H1 (cell line): ENCODE data around the gene ARID1B. TPM values are rescaled to one million over a fixed set of nuclear protein-coding genes. Genes with fewer than 3 reads are reported as not detected.

Experiments used
- CTCF ChIA-PET: fragments of 300-600 bp; sonication (Branson Sonifier 250); formaldehyde crosslinking; loops from one replicate; lab custom pipeline; 2021; ENCODE audit not compliant: partially characterized antibody; lab: Charles Lee
- POLR2A ChIA-PET: fragments of 300-600 bp; sonication (Branson Sonifier 250); formaldehyde crosslinking; loops from one replicate; lab custom pipeline; 2021; ENCODE audit warnings: inconsistent platforms; ENCODE audit not compliant: partially characterized antibody; lab: Charles Lee
- DNase-seq, 2 experiments: peaks; one replicate each; pipeline versions ENCODE4 v3.0.0 to v3.0.0-alpha.2; 2010 to 2022; ENCODE audit warnings: low spot score in 2 of 2, low read depth in 1 of 2, mixed read lengths in 1 of 2
- FAIRE-seq: peaks from 2 replicates; lab custom pipeline; 2011; peaks lifted over from hg19 to GRCh38; lab: Jason Lieb, UNC
- H2AFZ ChIP-seq: 2 replicates; pipeline ENCODE4 v1.8.1; 2012; ENCODE audit warnings: low read length, inconsistent platforms
- H2AK5ac ChIP-seq: 2 replicates; pipeline ENCODE4 v1.6.1; 2013; ENCODE audit warnings: low read depth, low read length
- H2BK120ac ChIP-seq: replicated peaks from 2 replicates; pipeline ENCODE3; 2013; ENCODE audit warnings: low read depth, low read length, inconsistent platforms
- H2BK12ac ChIP-seq: 2 replicates; pipeline ENCODE4 v1.6.1; 2013; ENCODE audit warnings: low read depth, low read length
- H2BK15ac ChIP-seq: 2 replicates; pipeline ENCODE4 v1.6.1; 2013; ENCODE audit warnings: low read length
- H2BK20ac ChIP-seq: 2 replicates; pipeline ENCODE4 v1.6.1; 2013; ENCODE audit warnings: low read length
- H2BK5ac ChIP-seq: 2 replicates; pipeline ENCODE4 v1.6.1; 2013; ENCODE audit warnings: low read depth, low read length
- H3K14ac ChIP-seq: 2 replicates; pipeline ENCODE4 v1.6.1; 2013; ENCODE audit warnings: inconsistent platforms; ENCODE audit not compliant: insufficient read length
- H3K18ac ChIP-seq: 2 replicates; pipeline ENCODE4 v1.6.1; 2013; ENCODE audit warnings: low read length; ENCODE audit errors: extremely low read depth
- H3K23ac ChIP-seq: 2 replicates; pipeline ENCODE4 v1.6.1; 2013; ENCODE audit warnings: inconsistent platforms; ENCODE audit not compliant: insufficient read length
- H3K23me2 ChIP-seq: 2 replicates; pipeline ENCODE4 v1.6.1; 2013; ENCODE audit warnings: low read depth, low read length
- H3K27ac ChIP-seq: 2 replicates; pipeline ENCODE4 v1.6.1; 2011; ENCODE audit warnings: low read depth, low read length, inconsistent platforms
- H3K27me3 ChIP-seq, 4 experiments: replicated peaks in 1 of 4; 1 replicate in 1 of 4; 2 replicates in 3 of 4; pipeline versions ENCODE4 v1.6.1 to v1.8.1; 2011 to 2013; ENCODE audit warnings: low read length in 3 of 4, mild to moderate bottlenecking in 3 of 4, inconsistent platforms in 2 of 4, mixed read lengths in 2 of 4, moderate library complexity in 1 of 4; ENCODE audit not compliant: control insufficient read depth in 3 of 4, insufficient read depth in 3 of 4; ENCODE audit errors: extremely low read depth in 1 of 4
- H3K36me3 ChIP-seq, 4 experiments: 2 replicates each; pipeline versions ENCODE4 v1.6.1 to v1.8.1; 2011 to 2013; ENCODE audit warnings: mild to moderate bottlenecking in 4 of 4, low read length in 3 of 4, moderate library complexity in 2 of 4, control low read depth in 1 of 4, inconsistent platforms in 1 of 4; ENCODE audit not compliant: insufficient read depth in 4 of 4, control insufficient read depth in 2 of 4
- H3K4ac ChIP-seq: replicated peaks from 2 replicates; pipeline ENCODE3; 2013; ENCODE audit warnings: low read length, low read depth, mixed read lengths, inconsistent platforms; ENCODE audit not compliant: insufficient read length
- H3K4me1 ChIP-seq, 4 experiments: replicated peaks in 1 of 4; 1 replicate in 1 of 4; 2 replicates in 3 of 4; pipeline versions ENCODE4 v1.6.1 to v1.8.1; 2011 to 2013; ENCODE audit warnings: low read length in 3 of 4, inconsistent platforms in 2 of 4, mixed read lengths in 1 of 4; ENCODE audit not compliant: insufficient read depth in 4 of 4, control insufficient read depth in 3 of 4
- H3K4me2 ChIP-seq, 2 experiments: 2 replicates each; pipeline versions ENCODE4 v1.6.1 to v1.8.1; 2011 to 2013; ENCODE audit warnings: low read depth in 2 of 2, low read length in 2 of 2, control low read depth in 1 of 2, inconsistent platforms in 1 of 2, mild to moderate bottlenecking in 1 of 2; ENCODE audit not compliant: insufficient read depth in 1 of 2
- H3K4me3 ChIP-seq, 4 experiments: fragments of 200-600, 300-600 bp in 1 of 4; sonication (generic), shearing (Covaris generic), sonication (Bioruptor Twin) in 1 of 4; 2 replicates each; pipeline versions ENCODE4 v1.5.1 to v1.8.1; 2011 to 2016; ENCODE audit warnings: low read length in 4 of 4, low read depth in 3 of 4, control low read depth in 2 of 4, inconsistent platforms in 2 of 4, mild to moderate bottlenecking in 2 of 4, mixed read lengths in 1 of 4, moderate library complexity in 1 of 4; ENCODE audit not compliant: insufficient read depth in 2 of 4; ENCODE audit errors: extremely low read depth in 1 of 4
- H3K56ac ChIP-seq: replicated peaks from 2 replicates; pipeline ENCODE3; 2013; ENCODE audit warnings: low read depth, mild to moderate bottlenecking, mixed read lengths, low read length, inconsistent platforms; ENCODE audit not compliant: insufficient read length
- H3K79me1 ChIP-seq: 2 replicates; pipeline ENCODE4 v1.6.1; 2013; ENCODE audit warnings: low read depth, low read length, control low read depth
- H3K79me2 ChIP-seq, 2 experiments: 2 replicates each; pipeline versions ENCODE4 v1.6.1 to v1.8.1; 2012 to 2013; ENCODE audit warnings: low read length in 2 of 2, mild to moderate bottlenecking in 2 of 2, inconsistent platforms in 1 of 2; ENCODE audit not compliant: insufficient read depth in 2 of 2, control insufficient read depth in 1 of 2
- H3K9ac ChIP-seq, 4 experiments: replicated peaks in 1 of 4; 1 replicate in 1 of 4; 2 replicates in 3 of 4; pipeline versions ENCODE4 v1.6.1 to v1.8.1; 2011 to 2013; ENCODE audit warnings: low read depth in 3 of 4, low read length in 3 of 4, control low read depth in 2 of 4, mild to moderate bottlenecking in 2 of 4, moderate library complexity in 2 of 4, inconsistent platforms in 1 of 4; ENCODE audit errors: extremely low read depth in 1 of 4
- H3K9me3 ChIP-seq, 2 experiments: 2 replicates each; pipeline versions ENCODE4 v1.6.1 to v1.8.1; 2012 to 2013; ENCODE audit warnings: mild to moderate bottlenecking in 2 of 2, moderate library complexity in 2 of 2, control low read depth in 1 of 2, inconsistent platforms in 1 of 2, low read depth in 1 of 2, low read length in 1 of 2, mixed read lengths in 1 of 2; ENCODE audit not compliant: insufficient read depth in 2 of 2
- H4K20me1 ChIP-seq, 2 experiments: replicated peaks in 1 of 2; 2 replicates each; pipeline versions ENCODE3 to v1.8.1; 2011 to 2013; ENCODE audit warnings: inconsistent platforms in 2 of 2, low read length in 2 of 2, mild to moderate bottlenecking in 1 of 2; ENCODE audit not compliant: insufficient read depth in 2 of 2, control insufficient read depth in 1 of 2
- H4K5ac ChIP-seq: 2 replicates; pipeline ENCODE4 v1.6.1; 2013; ENCODE audit warnings: low read length, low read depth, mixed read lengths, inconsistent platforms; ENCODE audit not compliant: insufficient read length
- H4K8ac ChIP-seq: 2 replicates; pipeline ENCODE4 v1.8.0; 2013; ENCODE audit warnings: mild to moderate bottlenecking, moderate library complexity, low read length, inconsistent platforms; ENCODE audit not compliant: insufficient read depth; ENCODE audit errors: extremely low read depth
- H4K91ac ChIP-seq: replicated peaks from 2 replicates; pipeline ENCODE3; 2013; ENCODE audit warnings: low read length, mixed read lengths, inconsistent platforms; ENCODE audit not compliant: insufficient read length
- BRCA1 ChIP-seq: IDR thresholded peaks from 2 replicates; pipeline ENCODE4 v1.6.1; 2012; ENCODE audit warnings: low read depth, low read length, improper control_type of control experiment
- CBX8 ChIP-seq: fragments of 300-800, 300-1000 bp; sonication (generic); IDR thresholded peaks from 2 replicates; pipeline ENCODE4 v1.7.1; 2016; ENCODE audit warnings: low read depth, low read length, borderline replicate concordance
- CEBPB ChIP-seq: IDR thresholded peaks from 2 replicates; pipeline ENCODE4 v1.6.1; 2012; ENCODE audit warnings: low read depth, low read length
- CREB1 ChIP-seq: IDR thresholded peaks from 2 replicates; pipeline ENCODE4 v1.6.1; 2012; ENCODE audit warnings: inconsistent platforms
- HDAC6 ChIP-seq: IDR thresholded peaks from one replicate; pipeline ENCODE4 v1.7.1; 2012; ENCODE audit warnings: low read depth, mild to moderate bottlenecking, inconsistent platforms, low read length, moderate library complexity
- JUN ChIP-seq: IDR thresholded peaks from 2 replicates; pipeline ENCODE4 v1.6.1; 2011; ENCODE audit warnings: low read depth, mild to moderate bottlenecking, improper control_type of control experiment, low read length
- KDM1A ChIP-seq: fragments of 200-600, 300-600 bp; sonication (generic); IDR thresholded peaks from 2 replicates; pipeline ENCODE4 v1.7.1; 2016; ENCODE audit warnings: mild to moderate bottlenecking, low read length, borderline replicate concordance
- KDM5A ChIP-seq: fragments of 200-600 bp; IDR thresholded peaks from 2 replicates; pipeline ENCODE4 v1.7.1; 2012; ENCODE audit warnings: mild to moderate bottlenecking, low read length, inconsistent platforms, mixed read lengths
- POLR2A ChIP-seq, 2 experiments: IDR thresholded peaks; 1 replicate in 1 of 2; 2 replicates in 1 of 2; pipeline ENCODE4 v1.6.1; 2011; ENCODE audit warnings: low read depth in 2 of 2, low read length in 2 of 2, mild to moderate bottlenecking in 2 of 2; ENCODE audit errors: control extremely low read depth in 1 of 2
- RAD21 ChIP-seq, 2 experiments: IDR thresholded peaks in 1 of 2; conservative IDR thresholded peaks in 1 of 2; 2 replicates each; pipeline ENCODE4 v1.6.1; 2011; ENCODE audit warnings: low read depth in 2 of 2, low read length in 2 of 2, improper control_type of control experiment in 1 of 2, inconsistent platforms in 1 of 2, mild to moderate bottlenecking in 1 of 2, moderate library complexity in 1 of 2
- SRF ChIP-seq: IDR thresholded peaks from 2 replicates; pipeline ENCODE4 v1.6.1; 2011; ENCODE audit warnings: mild to moderate bottlenecking, low read depth, low read length, moderate library complexity
- TBP ChIP-seq: IDR thresholded peaks from 2 replicates; pipeline ENCODE4 v1.6.1; 2011; ENCODE audit warnings: low read depth, low read length, improper control_type of control experiment
- YY1 ChIP-seq: IDR thresholded peaks from 2 replicates; pipeline ENCODE4 v1.6.1; 2011; ENCODE audit warnings: low read depth, mild to moderate bottlenecking, low read length
- ZNF274 ChIP-seq: IDR thresholded peaks from 2 replicates; pipeline ENCODE4 v1.7.0; 2012; ENCODE audit warnings: low read length, borderline replicate concordance; ENCODE audit errors: extremely low read depth
- WGBS, 2 experiments: shearing (Covaris generic) in 1 of 2; methylation state at CpG; one replicate each; pipeline versions ENCODE4 v1.1.6 to v1.1.7; 2013 to 2015; ENCODE audit warnings: low lambda C conversion rate in 2 of 2, mixed read lengths in 2 of 2, inconsistent platforms in 1 of 2, low coverage in 1 of 2, missing lambda C conversion rate in 1 of 2; ENCODE audit not compliant: insufficient replicate concordance in 2 of 2, insufficient coverage in 1 of 2, insufficient read length in 1 of 2; ENCODE audit errors: extremely low coverage in 1 of 2, missing lambda C conversion rate in 1 of 2; 5-methylcytosine and 5-hydroxymethylcytosine counted together
- polyA plus RNA-seq, 7 experiments: library from polyadenylated mRNA; depleted of rRNA in 3 of 7; stranded (reverse) in 5 of 7; unstranded in 2 of 7; fragments of >200 nt in 5 of 7; fragments of 200-250 nt in 2 of 7; gene quantifications; 1 replicate in 5 of 7; 2 replicates in 1 of 7; 4 replicates in 1 of 7; pipeline versions ENCODE4 v1.2.1 to v1.2.3, GENCODE V29; 2011 to 2013; ENCODE audit warnings: missing spikeins in 2 of 7, mixed read lengths in 2 of 7
- total RNA-seq: library from RNA; stranded (reverse); fragmentation: NEBNext Ultra II Directional; extraction: Animal tissue kit (Norgen Biotek cat#: 25700); gene quantifications from 2 replicates; pipeline ENCODE4 v1.2.1, GENCODE V29; 2021

ARID1B gene
- total and polyA plus RNA-seq, 2 of the 8 experiments (the other 6 are each of a cell fraction or from before 2014, with no cell fraction given) = 24.3 to 70.3 TPM

DNA sequence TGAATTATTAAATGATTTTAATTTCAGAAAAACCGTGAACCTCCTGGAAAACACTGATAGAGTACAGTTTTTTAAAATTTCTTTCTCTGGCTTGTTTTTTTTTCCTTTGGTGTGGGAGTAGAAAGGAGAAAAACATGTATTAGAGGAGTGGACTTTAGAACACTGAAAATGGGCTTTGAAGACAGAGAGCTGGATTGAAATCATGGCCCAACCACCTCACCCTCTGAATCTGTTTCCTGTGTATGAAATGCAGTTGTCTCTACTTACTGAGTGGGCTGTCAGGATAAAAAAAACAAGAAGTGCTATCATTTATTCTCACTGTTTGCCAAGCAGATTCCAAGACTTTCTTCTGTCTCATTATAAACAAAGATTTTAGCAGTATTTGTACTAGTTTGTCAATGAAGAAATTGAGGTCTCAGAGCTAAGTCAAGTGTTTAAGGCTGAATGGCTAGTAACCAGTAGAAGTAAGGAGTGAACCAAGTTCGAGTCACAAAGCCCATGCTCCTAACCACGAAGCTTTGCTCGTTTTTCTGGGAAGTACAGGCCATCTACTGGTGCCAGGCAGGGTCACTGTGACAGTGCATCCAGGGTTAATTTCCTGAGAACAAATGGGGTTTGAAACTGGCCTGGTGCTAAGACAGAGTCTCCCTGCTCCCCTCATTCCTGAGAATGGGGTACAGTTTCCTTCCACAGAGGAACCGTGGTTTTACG is 289.8 kb downstream of the ARID1B start:
- Histone ChIP-seq H3K36me3 (no peaks in the 10 kb centered on the region), H3K56ac (no peak overlapping the region), H2BK15ac (no peak overlapping the region), H2BK12ac (no peak overlapping the region), H3K79me2 (peaks cover 0 to 71% of the 10 kb centered on the region in 2 experiments; a peak in 2 of 4 replicates), H3K27me3 (no peaks in the 10 kb centered on the region), H3K14ac (no peak overlapping the region), H4K91ac (no peak overlapping the region), H3K9me3 (no peaks in the 10 kb centered on the region), H2AK5ac (no peak overlapping the region), H3K23me2 (no peaks in the 10 kb centered on the region), H3K9ac (no peak overlapping the region), H4K8ac (no peak overlapping the region; the same call in 1 of the 2 replicates), H3K27ac (no peak overlapping the region), H2AFZ (no peak overlapping the region), H4K5ac (no peak overlapping the region), H2BK20ac (no peak overlapping the region), H4K20me1 (peaks cover 0 to 2% of the 10 kb centered on the region in 2 experiments), H3K23ac (no peak overlapping the region), H3K4me1 (peaks cover 2 to 22% (median 16%) of the 10 kb centered on the region in 4 experiments), H3K18ac (no peak overlapping the region), H3K4me3 (no peak overlapping the region), H3K4me2 (no peak overlapping the region), H3K79me1 (no peaks in the 10 kb centered on the region), H2BK120ac (no peak overlapping the region), H3K4ac (no peak overlapping the region), H2BK5ac (no peak overlapping the region)
- ChIA-PET CTCF (interaction anchor here (0.6 to 1.5 kb wide), 4 partner anchors 14 to 119 kb away, joined by 3 to 4 read pairs (median 4); no protein-coding TSS in a partner anchor), POLR2A (no interaction called here)
- FAIRE-seq (no peak), DNase-seq (no peak)
- WGBS, 2 experiments = 89% methylated on average over 6 of the region's 6 CpGs; no CpG with 5 or more reads in 1 of the 2 experiments
- no peak for TF ChIP-seq CEBPB
- TF ChIP-seq JUN = no peak
- TF ChIP-seq TBP = no peak
- TF ChIP-seq POLR2A (IDR thresholded peaks at IDR 0.05; ENCODE audit: control extremely low read depth in 1 of 2, low read depth in 2 of 2, low read length in 2 of 2) = 0 out of 3 replicates have a peak, but pooled peaks of 1 of the 2 experiments have one; percentile 34
- TF ChIP-seq BRCA1 = no peak
- TF ChIP-seq SRF = no peak
- TF ChIP-seq HDAC6 = no peak
- no peak for TF ChIP-seq CBX8
- peak in 1 of 2 experiments; percentile 1; a peak in 1 of 4 replicates for TF ChIP-seq RAD21 (IDR thresholded peaks at IDR 0.05 in 1 of 2, conservative IDR thresholded peaks at IDR 0.05 in 1 of 2; ENCODE audit: low read depth in 2 of 2, low read length in 2 of 2)
- no peak for TF ChIP-seq KDM1A
- TF ChIP-seq YY1 = no peak
- TF ChIP-seq KDM5A = no peak
- no peak for TF ChIP-seq ZNF274
- no peak for TF ChIP-seq CREB1
